GM18867 (cell line): ENCODE measurements around the gene IZUMO1R.
"Not testable (repeated sequence)": the region's sequence is repeated elsewhere in the genome, so short reads cannot be mapped to it uniquely, and the experiment has no call there.

Experiments
- ATAC-seq: cut with Tn5 transposase; IDR thresholded peaks from one replicate; pipeline ENCODE4 v1.9.1; 2021; ENCODE audit warnings: mild to moderate bottlenecking, moderate library complexity; ENCODE audit not compliant: unreplicated experiment

The IZUMO1R gene

DNA sequence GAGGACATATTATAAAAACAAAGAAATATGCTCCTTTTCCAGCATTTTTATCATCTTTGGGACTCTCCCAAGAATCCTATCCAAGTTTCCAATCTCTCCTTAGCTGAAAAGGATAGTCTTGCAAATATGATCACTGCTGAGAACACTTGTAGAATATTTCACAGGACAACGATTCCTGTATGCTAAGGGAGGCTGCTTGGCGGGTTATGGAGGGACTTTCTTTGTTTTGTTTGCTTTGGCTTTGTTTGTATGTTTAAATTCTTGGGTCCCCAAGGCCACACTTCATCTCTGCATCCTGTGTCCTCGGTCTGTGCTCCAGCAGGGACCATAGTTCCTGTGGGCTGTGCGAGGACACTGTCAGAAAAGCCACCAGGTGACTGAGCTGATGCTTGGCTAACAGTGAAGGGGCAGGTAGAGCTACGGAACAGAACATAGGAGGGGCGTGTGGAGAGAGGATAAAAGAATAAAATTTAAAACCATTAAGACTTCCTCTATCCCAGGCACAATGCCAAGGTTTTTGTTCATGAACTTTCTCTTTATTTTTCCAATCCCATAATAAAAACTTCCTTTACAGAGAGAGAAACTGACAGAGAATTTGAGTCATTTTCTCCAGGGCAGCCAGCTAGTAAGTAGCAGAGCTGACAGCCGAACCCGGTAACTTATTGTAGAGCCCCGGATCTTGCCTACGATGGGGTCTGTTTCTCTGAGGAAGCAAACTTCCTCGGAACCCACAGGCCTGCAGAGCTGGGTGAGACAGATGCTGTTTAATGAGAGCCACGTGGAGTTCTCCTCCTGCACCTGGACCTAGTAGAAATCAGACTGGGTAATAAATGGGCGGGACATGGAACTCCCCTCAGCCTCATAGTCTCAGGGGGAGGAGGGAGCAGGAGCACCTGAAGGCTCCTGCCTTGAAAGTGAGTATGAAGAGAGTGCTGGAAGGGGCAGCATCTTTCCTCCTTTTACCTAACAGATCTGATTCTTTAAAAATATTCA lies at the start of gene IZUMO1R:
Gene IZUMO1R (plus strand): TSS at position 615 of the 993 bp plus-strand sequence. CDS start 1,057 bp downstream, outside the sequence.
- ATAC-seq: no peak

DNA sequence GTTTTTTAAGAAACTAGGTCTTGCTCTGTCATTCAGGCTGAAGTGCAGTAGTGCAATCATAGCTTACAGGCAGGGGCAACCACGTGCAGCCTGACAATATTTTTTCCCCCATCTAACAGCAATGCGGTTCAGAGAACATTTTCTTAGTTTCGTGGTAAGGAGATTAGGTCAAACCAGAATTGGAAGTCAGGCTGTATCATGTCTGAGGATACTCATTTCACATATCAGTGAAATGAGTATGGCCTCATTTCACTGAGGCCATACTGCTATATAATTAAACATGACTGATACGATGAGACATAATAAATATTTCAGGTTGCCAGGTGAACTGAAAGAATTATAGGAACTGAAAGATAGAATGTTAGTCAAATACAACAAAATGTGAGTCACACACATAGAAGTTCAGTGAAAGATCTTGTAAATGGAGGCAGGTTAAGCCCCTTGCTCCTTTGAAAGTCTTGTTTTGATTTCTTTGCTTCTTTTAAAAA lies 32.5 kb upstream of the IZUMO1R start:
- peak; percentile 85 for ATAC-seq

DNA sequence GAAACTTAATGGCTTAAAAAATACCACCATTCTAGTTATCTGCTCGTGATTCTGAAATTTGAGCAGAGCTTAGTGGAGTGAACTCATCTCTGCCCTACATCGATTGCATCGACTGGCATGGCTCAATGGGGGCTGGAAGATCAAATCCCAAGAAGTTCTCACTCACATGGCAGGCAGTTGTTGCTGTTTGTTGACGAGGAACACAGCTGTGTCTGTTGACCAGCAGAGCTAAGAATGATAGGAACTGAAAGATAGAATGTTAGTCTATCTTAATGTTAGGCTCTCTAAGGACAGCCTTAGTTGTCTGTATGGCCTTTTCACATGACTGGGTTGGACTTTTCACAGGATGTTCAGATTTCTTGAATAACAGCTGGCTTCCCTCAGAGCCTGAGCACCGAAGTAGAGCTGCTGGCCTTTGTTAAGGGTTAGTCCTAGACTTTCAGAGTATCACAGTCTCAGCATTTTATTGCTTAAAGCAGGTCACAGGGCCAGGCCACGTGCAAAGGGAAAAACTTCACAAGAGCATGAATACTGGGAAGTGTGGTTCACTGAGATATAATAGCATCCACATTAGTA lies 31.6 kb upstream of the IZUMO1R start:
- ATAC-seq: peak; percentile 58

DNA sequence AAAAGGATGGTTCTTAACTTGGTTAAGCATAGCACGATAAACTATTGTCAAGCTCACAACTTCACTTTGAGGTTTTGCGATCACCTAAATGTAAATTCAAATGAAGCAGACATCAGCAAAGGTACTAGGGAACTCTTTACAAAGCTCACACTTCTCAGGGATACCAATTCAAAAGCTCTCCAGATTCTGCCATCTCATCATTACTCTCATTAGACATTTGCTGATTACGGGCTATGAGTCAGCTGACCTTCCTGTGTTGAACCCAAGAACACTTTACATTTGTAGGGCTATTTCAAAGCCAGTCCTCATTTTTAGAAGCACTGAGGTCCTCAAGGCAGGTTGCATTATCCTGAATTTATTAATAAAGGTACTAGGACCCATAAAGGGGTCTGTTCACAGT lies 28.4 kb upstream of the IZUMO1R start:
- ATAC-seq: no peak

DNA sequence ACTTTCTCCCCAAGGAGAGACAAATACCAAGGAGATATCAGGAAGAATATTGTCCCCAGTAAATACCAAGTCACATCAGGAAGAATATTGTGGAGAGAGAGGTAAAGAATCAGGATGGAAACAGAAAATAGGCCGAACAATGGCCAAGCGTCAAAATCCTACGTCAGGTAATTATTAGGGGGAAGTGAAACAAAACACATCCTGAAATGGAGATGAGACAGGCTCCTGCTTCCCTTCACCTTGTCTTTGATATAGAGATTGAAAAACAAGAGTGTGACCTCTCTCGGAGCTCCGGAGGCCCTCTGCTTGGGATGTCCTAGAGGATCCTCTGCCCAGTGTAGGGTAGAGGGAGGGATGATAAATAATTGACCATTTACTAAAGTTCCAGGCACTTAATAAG lies 27.4 kb upstream of the IZUMO1R start:
- ATAC-seq: no peak

DNA sequence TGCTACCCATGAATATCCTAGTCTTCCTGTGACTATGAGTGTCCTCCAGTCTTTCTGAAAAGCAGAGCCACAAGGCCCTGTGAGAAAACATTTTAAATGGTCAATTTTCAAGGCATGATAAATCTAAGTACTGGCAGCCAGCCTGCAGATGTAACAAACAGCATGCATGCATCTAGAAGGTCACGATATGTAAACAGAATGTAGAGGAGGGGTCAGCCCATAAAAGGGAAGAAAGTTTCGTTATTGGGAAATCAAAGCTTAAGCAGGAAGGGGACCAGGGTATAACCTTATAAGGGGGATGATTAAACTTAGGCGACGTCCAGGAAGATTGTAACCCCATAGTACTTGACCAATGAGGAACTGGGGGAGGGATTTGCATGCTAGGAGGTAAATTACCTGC lies 26.2 kb upstream of the IZUMO1R start:
- ATAC-seq: not testable (repeated sequence)

DNA sequence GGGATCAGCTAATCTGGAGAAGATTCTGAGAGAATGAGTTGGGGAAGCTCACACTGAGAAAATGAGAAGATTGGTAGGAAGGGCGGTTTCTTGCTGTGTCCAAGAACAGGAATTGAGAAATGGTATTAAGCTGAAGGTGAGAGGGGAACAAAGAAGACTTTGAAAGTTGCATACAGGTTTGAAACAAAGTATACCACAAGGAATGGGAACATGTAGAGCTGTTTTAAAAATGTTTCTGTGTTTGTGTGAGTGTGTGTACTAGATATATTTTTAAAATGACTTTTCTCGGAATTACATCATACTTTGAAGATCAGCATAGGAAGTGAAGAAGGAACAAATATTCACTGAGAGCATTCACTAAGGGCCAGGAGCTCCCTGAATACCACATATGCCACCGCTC lies 24.4 kb upstream of the IZUMO1R start:
- no peak for ATAC-seq

DNA sequence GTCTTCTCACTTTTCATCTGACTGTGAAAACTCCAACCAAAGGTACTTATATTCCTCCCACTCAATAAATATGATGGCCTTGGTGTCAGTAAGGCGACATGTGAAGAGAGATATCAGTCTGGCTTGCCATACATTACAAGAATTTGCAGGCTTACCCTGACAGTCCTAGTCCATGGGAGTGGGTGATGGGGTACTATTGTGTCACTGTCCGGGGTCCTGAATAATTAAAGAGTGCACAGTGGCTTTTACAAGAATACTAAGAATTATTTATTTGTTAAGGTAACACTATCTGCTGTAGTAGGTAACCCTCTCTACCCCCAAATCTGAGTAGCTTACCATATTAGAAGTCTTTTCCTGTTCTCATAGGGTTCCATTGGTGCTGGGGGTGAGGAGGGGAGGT lies 23.1 kb upstream of the IZUMO1R start:
- ATAC-seq: no peak

DNA sequence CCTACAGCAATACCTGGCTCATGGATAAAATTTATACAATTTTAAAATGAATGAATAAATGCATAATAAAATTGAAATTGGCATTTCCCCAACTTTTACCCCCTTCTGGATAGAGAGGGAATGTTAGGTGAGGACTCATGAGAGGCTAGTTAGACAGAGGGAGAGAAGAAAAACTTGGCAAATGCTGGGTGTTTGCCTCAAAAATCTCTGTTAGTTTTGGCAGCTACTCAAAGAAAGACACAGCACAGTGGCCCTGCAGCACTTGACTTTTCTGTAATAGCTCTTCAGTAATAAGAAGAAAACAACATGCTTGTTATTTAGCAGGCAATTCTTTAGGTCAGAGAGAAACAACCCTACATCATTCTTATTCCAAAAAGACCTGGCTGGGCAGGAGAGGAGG lies 20.7 kb upstream of the IZUMO1R start:
- no peak for ATAC-seq

DNA sequence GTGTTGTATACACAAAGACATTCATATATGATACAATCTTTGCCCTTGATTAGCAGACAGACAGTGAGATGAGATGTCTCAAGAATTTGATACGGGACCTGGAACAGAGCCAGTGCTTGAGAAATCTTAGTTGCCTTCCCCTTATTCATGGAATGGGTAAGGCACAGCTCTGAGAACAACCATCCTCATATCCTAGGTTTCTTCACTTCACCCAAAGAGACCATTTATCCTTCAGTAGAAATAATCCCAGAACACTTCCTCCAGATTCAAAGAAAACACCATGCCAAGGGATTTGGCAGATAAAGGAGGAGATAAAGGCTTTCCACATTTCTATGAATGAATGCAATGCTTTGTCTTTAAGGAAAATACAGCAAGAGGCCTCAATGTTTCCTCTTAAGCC lies 8.8 kb upstream of the IZUMO1R start:
- no peak for ATAC-seq

DNA sequence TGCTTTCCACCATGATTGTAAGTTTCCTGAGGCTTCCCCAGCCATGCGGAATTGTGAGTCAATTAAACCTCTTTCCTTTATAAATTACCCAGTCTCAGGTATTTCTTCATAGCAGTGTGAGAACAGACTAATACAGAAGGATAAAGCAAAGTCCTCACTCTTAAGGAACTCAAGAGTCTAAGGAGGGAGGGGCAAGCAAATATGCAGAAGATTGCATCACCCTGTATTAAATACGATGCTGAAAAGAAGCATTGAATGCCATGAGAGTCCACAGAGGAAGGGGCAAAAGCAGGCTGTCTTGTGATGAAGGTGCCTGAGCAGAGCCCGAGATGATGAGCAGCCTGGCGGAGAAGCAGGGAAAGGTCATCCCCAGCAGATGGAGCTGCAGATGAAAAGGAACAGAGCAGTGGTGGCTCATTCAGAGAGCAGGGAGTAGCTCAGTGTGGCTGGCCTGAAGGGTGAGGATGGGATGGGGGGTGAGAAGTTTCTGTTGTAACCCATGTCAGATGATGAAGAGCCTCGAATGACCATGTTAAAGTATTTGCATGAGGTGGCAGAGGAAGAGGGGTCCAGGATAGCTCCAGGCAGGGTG lies 6.3 kb upstream of the IZUMO1R start:
- no peak for ATAC-seq

DNA sequence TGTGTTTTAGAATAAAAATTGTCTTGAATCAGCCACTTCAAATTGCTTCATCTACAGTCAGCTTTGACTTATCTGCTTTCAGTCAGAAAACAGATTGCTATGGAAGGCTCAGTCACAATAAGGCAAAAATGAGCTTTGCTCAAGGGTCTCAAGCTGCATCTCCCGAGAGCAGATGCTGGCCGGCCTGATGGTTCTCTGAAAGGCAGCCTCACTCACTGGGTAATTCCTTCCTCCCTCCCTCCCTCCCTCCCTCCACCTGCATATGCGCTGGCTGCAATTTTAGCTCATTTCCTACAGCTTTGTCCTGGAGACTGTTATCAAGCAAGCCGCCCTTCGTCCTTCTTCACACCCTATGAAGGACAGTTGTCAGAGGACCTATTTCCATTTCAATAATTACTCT lies 1.6 kb upstream of the IZUMO1R start:
- no peak for ATAC-seq

DNA sequence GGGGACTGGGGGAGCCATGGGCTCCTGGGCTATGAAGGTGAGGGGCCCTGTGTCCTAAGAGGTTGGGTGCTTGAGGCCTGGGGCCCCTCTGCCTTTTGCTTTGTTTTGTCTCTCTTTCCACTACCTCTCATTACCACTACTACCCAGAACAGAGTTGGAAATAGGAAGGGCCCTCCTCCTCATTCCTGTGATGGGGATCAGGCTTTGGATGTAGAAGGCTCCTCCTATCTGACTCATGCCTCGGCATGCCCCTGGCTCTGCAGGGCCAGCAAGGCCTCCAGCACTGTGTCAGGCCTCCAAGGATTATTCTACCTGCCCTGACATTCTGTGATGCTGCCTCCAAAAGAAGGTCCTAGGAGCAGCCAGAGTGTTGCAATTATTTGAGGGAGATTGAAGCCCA lies 766 bp downstream of the IZUMO1R start:
- no peak for ATAC-seq

DNA sequence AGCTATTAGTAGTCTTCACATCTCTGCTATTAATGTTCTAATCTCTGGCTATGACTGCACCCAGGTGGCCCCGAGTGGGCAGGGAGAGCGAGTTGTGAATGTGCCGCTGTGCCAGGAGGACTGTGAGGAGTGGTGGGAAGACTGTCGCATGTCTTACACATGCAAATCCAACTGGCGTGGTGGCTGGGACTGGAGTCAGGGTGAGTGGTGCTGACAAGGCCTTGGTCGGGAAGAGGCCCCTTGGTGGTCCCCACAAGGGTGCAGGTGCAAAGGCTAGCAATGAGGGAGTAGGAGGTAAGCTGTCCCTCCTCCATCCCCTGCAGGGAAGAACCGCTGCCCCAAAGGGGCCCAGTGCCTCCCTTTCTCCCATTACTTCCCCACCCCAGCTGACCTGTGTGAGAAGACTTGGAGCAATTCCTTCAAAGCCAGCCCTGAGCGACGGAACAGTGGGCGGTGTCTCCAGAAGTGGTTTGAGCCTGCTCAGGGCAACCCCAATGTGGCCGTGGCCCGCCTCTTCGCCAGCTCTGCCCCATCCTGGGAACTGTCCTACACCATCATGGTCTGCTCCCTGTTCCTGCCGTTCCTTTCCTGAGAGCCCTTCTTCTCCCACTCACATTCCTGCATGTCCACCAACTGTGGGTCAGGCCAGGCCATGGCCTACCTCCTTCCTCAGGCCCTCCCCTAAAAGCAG lies 2.9 kb downstream of the IZUMO1R start:
- ATAC-seq: no peak

DNA sequence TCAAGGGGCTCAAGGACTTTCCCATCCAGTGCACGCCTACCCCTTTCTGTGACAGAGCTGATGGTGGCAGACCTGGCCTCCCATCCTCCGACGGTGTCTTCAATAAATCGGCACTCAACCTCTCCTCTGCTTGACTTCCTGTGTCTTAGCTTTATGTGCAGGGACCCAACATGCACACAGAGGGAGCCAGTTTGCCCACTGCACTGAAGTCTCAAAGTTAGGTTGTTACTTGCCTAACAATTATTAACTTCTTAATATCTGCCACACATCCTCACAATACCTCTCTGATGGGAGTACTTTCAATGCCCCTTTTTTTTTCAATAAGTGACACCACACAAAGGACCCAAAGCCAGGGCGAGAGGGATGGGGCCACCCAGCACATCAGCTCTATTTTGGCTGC lies 3.6 kb downstream of the IZUMO1R start:
- ATAC-seq: no peak

DNA sequence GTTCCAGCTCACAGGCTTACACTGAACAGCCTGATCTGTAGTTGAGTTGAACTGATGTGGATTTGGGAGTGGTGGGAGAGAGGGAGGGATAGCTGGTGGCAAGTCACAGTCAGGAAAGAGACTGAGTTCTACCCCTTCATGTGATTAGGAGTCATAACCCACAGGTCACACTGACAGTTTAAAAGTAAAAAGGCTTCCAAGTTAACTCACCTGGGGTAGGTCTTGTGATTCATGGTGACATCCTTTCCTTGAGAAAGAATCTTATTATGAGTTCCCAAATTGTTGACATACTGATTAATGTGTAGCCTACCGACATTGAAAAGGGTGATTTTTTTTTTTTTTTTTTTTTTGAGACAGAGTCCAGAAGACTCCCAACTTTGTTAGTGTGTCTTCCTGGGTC lies 5.4 kb downstream of the IZUMO1R start:
- no peak for ATAC-seq

DNA sequence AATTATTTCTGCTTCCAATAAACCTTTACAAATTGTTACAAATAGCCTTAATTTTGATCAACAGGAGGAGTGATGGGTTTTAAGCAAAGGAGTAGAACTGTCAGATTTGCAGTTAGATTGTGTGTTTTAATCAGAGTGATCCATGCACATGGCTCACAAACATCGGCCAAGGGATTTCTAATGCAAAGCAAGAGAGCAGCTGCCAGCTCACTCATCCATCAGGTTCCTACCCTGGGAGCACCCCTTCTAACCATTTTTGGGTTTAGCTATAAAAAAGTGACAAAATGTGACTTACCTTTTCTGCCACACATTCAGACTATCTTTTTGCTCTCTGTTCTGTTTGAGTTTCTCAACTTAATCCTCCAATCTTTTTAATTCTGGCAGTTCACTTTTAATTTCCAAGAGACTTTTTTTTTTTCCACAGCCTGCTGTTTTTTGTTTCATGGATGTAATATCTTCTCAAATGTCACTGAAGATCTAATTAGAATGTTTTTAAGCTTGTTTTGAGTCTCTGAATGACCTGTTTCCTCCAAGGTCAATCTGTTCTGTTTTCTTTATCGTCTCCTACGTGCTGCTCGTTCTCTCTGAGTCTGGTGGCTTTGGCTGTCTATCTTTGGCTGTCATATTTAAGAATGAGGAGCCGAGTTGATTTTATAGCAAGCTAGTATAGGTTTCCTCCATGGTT lies 6.0 kb downstream of the IZUMO1R start:
- ATAC-seq: no peak

DNA sequence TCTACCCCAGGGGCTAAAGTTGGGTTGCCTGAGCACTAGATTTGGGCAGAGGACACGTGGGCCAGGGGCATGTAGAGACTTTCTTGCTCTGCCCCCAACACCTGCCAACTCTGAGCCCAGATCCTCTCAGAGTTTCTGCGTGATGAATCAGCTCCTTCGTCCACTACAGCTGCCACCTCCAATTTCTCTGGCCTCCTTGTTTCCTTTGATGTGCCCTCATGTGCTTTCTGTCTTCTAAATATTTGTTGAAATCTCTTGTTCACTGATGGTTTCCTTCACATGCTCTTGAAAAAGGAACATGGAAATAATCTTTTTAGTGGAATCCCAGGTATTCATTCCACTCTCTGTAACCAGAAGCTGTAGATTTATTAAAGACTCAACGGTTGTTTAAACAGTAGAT lies 8.0 kb downstream of the IZUMO1R start:
- ATAC-seq: no peak

DNA sequence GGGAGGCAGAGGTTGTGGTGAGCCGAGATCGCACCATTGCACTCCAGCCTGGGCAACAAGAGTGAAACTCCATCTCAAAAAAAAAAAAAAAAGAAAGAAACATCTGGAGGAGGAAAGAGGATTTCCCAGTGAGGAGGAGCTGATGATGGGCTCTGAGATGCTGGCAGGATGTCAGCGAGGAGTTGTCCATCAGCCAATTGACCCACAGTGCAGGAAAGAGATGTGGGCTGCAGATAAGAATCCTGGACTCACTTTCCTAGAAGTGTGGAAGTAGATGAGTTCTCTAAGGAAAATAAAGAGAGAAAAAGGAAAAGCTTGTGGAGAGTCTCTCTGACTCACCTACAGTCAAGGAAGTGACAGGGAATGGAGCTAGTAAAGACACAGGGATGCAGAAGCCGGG lies 9.7 kb downstream of the IZUMO1R start:
- ATAC-seq: no peak

DNA sequence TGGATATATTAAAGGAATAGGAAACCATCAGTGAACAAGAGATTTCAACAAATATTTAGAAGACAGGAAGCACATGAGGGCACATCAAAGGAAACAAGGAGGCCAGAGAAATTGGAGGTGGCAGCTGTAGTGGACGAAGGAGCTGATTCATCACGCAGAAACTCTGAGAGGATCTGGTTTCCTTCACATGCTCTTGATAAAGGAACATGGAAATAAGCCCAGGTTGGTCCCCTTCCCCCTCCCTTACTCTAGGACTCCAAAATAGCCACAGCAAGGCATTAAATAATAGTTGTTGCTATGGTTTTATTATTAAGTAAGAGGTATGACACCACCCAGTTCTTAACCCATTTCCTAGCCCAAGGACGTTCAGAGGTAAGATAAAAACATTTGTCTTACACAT lies 11.3 kb downstream of the IZUMO1R start:
- ATAC-seq: no peak

DNA sequence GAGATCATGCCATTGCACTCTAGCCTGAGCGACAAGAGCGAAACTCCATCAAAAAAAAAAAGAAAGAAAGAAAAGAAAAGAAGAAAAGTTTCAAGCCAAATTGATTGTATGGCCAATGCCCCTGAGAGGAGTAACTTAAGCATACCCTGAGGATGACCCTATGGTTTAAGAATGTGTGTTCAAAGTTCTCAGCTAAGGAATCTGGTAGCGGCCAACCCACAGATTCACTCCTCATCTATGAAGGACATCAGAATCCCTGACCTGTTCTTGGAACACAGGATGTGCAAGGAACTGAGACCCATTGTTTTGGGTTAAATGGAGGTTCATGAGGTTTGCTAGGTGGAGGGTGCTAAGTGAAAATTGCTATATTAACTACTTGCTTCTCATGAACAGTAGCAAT lies 18.1 kb downstream of the IZUMO1R start:
- no peak for ATAC-seq
